NCI-H446 (cell line): ENCODE results near the gene SCARF1.
A peak's percentile ranks its signal among the peaks of the same experiment; 100 is the strongest.

Experiments
- DNase-seq, 2 experiments: peaks; one replicate each; lab custom pipeline; 2025; lab: John Stamatoyannopoulos, UW

The SCARF1 gene

DNA sequence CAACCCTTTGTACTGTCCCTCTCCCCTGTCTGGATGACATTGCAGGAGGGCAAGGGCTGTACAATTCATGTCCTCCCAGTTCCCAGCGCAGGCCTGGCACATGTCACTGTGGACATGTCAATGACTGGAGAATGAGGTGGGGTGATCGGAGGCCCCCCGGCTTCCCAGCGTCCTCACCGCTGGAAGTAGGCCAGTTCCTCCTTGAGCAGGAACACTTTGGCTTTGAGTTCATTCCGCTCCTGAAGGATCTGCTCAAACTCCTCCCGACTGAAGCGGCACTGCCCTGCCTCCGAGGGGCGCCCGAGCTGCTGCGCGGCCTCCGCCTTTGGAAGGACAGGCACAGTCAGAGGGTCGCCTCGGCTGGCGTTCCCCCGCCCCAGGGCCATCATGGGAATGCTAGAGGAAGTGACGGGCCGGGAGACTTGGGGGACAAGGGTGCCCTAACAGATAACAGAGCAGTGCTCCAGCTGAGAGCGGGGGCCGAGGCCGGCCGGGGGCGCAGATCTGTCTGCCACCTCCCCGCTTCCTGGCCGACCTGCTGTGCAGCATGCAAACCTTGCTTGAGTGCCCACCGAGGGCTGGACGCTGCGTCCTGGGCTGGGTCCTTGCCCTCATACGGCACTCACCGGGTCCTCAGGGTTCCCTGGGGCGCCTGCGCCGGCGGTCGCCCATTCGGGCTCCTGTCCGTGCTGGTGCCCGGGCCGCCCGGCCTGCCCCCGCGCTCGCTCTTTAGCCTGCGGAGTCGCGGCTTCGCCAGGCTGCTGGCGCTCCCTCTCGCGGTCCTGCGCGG, 2.8 kb upstream of the SCARF1 start:
- no peak for DNase-seq

DNA sequence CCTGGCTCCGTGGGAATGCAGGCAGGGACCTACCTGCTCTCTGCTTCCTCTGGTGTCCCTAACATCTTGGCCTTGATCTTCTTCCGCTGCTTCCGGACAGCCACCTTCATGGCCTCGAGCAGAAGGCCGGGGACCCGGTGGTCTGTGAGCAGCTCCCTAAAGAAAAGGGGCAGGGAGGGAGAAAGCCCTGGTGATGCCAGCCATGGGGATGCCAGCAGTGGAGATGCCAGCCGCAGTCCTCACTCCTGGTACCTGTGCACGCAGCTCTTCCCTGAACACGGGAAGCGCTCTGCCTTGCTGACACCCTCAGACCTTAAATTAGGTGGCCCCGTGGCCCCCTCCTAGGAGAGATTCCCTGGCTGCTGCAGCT, 2.3 kb upstream of the SCARF1 start:
- DNase-seq = no peak

DNA sequence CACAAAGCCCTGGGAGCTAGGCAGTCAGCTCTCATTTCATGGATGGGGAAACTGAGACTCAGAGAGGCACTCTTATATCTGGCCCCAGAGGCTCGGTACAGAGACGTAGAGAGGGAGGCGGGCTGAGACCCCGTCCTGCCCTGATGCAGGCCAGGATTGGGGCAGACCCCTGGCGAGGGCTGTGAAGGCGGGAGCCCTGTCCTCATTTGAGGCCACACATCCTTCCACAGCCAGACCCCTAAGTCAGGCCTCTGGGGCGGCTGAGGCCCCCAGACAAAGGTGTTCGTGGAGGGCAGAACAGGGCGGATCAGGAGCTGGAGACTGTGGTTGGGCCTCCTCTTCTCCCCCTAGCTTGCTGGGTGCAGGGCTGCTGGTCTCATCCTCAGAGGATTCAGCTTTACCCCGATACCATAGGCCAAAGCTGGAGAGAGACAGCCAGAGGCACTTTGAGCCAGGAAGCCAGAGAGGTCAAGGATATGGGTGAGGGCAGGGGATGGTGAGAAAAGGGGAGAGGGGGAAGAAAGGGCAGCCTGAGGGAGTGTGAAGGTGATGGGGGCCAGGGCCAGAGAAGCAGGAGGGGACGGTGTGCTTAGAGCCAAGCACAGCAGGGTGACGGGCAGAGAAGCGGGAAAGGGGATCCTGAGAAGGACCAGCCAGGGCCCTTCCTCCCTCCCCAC, 805 bp upstream of the SCARF1 start:
- DNase-seq = no peak

DNA sequence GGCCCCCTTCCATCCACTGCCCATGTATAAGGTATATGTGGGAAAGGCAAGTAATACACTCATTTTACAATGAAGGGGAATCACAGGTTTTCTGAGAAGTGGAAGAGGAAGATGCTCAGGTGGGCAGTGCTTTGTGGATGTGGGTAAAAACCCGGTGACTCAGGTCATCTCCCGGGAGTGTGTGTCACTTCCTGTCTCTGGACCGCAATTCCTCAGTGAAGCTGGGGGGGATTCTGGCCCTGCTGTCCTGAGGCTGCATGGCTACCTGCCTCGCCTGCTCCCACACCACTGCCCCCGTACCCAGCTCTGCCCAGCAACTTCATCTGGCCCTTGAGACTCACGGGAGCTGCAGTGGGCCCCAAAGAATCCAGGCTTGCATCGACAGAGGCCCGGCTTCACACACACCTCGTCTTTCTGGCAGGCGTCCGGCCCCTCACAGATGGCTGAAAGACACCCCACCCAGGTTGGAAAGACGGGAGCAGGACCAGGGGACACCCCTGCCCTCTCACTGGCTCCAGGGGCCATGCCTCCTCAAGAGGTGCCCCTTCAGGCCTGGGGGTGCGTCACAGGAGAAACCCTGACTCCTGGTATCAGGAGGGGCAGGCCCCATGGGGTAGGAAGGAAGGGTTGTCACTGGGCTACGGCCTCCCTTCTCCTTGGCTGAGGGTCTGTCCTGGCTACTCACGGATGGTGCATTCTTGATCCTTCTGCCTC, 882 bp downstream of the SCARF1 start:
- no peak for DNase-seq

DNA sequence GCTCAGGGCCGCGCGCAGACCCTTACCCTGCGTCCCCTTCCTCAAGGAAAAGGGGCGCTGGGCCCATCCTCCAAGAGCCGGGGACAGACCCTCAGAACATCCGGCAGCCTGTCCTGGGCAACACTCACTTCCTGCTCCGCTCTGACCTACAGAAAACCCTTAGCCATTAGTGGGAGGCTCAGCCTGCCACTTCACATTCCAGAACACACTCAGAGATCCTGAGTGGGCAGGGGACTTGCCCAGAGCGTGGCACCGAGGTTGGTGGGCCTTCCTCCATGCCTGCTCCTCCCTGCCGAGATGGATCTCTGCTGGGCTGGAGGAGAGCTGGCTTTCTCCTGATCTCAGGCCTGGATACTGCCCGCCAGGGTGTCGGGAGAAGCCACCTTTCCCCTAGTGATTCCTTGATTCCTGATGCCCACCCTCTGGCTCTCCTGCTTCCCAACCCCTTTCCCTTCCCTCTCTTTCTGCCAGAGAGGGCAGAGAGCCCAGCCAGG, 1.5 kb downstream of the SCARF1 start:
- no peak for DNase-seq

DNA sequence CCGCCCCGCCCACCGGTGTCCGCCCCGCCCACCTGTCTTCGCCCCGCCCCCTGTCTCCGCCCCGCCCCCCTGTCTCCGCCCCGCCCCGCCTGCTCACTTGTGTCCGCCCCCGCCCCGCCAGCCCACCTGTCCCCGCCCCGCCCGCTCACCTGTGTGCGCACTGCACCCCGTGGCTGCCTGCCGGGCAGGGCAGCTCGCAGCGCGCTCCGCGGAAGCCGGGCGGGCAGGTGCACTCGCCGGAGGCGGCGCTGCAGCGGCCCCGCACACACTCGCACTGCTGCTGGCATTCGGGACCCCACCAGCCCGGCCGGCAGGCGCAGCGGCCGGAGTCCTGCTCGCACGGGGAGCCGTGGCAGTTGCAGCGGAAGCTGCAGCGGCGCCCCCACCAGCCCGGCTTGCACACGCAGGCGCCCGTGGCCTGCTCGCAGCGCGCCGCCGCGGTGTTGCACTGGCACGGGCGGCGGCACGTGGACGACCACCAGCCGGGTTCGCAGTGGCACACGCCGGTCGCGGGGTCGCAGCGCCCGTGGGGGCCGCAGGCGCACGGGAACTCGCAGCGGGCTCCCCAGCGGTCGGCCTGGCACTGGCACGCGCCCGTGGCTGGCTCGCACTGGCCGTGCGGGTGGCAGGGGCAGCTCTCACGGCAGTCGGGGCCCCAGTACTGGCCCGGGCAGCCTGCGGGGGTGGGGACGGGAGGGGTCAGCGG, 2.1 kb downstream of the SCARF1 start:
- DNase-seq = no peak

DNA sequence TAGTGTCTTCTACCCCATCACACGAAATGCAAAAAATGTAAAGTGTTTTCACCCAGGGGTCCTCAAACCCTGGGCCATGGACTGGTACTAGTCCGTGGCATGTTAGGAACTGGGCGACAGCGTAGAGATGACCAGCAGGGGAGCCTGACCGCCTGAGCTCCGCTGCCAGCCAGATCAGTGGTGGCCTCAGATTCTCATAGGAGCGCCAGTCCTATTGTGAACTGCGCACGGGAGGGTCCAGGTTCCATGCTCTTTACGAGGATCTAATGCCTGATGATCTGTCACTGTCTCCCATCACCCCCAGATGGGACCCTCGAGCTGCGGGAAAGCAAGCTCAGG, 4.5 kb downstream of the SCARF1 start:
- no peak for DNase-seq

DNA sequence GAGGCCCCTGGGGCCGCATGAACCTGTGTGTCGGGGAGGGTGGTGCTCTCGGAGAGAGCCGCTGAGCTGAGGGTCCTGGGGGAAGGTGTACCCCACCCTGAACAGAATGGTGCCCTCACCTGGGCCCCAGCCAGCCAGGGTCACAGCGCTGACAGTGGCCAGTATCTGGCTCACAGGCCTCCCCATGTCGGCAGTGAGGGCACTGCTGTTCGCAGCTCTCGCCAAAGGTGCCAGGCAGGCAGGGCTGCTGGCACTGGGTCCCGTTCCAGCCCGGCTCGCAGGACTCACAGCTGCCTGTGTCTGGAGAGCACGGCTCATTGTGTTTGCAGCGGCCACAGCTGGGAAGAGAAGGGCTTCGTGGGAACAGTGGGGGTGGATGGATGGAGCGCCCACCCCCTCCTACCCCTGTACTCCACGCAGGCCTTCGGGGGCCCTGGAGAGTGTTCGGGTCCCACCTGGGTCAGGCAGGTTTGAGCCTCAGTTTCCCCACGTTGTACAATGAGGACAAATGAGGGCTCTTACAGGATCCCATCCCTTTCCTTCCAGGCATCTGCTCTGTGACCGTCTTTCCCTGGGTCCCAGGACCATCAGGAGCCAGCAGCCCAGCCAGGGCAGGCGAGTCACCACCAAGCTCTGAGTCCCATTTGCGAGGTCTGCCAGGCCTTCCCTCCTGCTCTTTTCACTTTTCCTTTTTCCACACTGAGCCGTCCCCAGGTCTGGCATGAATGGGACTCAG, 5.0 kb downstream of the SCARF1 start:
- no peak for DNase-seq

DNA sequence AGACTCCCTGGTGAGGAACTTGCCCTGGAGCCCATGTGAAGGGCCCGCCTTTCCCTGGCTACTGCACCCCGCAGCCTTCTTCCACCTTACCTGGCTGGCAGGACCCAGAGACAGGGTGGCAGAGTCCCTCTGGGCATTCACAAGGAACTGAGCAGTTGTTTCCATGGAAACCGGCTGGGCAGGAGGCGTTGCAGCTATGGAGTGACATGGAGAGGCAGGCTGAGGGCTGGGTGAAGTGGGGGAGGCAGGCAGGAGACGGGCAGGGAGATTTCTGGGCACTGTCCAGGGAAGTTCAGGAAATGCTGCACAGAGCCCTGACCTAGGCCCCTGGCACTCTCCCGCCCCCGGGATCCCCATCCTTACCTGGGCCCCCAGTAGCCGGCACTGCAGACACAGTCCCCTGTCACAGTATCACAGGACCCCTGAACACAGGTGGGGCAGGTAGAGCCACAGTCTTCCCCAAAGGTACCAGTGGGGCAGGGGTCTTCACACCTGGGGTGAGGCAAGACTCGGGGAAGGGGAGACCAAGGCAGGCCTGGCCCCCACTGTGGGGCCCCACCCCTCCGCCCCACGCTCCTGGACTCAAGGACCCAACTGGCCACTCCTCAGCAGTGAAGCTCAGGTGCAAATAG, 5.9 kb downstream of the SCARF1 start:
- DNase-seq = no peak

DNA sequence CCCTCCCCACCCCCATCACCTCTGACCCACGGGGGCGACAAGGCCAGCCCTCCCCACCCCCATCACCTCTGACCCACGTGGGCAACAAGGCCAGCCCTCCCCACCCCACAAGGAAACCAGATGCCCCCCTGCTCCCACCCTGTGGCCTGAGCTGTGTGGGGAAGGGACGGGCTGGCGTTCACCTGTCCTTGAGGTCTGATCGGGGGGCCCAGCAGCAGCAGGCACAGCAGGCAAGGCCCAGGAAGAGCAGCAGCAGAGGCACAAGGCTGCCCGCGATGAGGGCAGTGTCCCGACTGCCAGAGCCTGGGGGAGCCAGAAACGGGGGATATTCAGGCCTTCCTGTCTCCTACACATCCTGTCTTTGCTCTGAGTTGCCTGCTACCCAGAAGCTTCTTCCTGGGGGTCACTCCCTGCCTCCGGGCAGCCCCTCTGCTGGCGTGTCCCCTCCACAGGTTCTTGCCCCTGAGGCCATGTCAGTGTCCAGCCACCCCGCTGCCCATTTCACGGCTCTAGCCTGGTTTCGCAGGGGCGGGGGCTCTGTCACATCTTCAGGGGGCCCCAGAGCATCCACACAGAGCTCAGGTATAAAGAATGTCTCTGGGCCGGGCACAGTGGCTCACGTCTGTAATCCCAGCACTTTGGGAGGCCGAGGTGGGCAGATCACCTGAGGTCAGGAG, 6.8 kb downstream of the SCARF1 start:
- no peak for DNase-seq

DNA sequence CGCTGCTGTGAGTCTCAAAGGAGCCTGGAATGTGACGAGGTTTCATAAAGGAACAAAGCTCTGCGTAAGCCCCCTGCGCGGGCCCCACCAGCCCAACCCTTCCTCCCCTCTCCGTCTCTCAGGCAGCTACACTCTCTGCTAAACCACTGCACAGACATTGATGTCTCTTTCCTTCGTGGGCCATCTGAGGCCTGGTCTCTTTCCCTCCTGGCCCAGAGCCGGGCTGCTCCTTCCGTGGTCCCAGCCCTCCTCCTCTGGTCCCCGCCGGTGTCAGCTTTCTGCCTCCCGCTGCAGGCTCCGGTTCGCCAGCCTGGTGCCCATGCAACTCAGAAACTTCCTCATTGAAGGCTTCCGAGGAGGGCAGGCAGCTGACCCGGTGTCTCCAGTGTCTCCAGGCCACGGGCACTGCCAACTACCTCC, 7.4 kb downstream of the SCARF1 start:
- no peak for DNase-seq

DNA sequence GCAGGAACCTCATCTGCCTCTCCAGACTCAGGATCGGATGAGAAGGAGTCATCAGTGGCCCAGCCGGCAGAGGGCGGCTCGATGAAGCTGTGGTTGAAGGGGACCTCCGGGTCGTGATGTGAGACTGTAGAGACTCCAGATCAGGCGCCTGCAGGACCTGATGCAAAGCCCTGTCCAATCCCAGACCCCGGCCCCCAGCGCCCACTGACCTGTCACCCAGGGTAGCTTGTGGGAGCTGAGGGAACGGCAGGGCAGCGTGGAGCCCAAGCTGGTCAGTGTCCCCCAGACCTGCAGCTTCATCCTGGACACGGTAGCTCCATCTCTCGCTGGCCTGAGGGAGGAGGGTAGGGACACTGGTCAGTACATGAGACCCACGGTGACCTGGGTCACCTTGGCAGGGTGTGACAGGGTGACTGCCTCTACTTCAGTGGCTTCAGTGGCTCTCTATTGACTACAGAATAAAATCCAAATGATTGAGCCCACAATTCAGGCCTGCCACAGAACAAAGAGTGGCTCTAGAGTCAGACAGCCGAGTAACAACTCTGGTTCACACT, 8.7 kb downstream of the SCARF1 start:
- no peak for DNase-seq

DNA sequence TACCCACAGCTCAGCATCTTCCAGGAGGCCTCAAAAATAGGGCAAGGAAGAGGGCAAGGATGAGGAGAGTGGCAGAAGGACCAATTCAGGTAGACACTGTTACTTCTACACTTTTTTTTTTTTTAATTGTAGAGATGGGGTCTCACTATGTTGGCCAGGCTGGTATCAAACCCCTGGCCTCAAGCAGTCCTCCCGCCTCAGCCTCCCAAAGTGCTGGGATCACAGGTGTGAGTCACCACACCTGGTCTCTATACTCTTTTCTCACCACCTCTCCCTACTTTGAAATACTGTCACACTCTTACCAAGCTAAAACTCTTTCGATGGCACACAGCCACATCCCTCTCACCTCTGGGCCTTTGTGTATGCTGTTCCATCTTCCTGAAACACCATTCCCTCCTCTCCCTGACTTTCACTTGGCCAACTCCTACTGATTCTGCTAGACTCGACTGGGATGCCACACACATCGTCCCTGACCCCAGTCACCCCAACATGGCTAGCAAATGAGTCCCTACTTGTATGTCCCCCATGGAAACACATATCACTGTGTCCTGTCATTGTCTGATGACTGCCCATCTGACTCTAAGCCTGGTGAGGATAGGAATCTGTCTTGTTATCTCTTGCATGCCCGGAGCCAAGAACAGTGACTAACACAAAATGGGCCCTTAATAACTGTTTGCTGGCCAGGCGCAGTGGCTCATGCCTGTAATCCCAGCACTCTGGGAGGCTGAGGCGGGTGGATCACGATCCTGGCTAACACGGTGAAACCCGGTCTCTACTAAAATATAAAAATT, 9.7 kb downstream of the SCARF1 start:
- DNase-seq = no peak

DNA sequence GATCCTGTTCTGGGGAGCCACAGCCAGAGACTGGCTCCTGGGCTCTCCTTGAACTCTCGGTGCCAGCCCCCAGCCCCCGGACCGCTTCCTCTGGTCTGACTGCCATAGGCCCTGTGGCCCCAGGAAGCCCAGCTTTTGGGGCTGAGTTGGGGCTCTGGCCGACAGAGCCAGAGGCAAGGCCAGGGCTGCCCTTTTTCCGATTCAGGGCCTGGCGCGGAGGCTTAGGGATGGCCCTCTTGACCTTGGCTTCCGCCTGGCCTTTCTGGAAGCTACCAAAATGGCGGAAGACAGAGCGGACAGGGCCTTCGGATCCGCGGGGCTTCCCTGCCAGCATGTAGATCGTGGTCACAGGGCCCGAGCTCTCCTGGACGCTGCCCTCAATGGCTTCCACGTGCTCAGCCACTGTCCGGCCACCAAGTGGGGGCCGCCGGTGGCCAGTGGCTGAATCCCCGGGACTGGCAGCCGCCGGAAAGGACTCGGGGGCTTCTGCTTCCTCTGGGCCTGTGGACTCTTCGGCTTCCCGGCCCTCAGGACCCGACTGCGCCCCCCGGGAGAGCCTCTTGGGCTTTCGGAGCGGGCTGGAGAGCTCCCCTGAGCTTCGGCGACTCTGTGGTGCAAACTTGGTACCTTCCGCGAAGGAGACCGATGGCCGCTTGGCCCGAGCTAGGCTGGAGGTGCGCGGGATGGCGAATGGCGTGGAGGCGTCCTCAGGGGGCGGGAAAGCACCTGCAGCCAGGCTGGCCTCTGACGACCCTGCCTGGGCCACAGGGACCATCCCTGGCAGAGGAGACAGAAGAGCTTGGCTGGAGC, 10.5 kb downstream of the SCARF1 start:
- DNase-seq = no peak

DNA sequence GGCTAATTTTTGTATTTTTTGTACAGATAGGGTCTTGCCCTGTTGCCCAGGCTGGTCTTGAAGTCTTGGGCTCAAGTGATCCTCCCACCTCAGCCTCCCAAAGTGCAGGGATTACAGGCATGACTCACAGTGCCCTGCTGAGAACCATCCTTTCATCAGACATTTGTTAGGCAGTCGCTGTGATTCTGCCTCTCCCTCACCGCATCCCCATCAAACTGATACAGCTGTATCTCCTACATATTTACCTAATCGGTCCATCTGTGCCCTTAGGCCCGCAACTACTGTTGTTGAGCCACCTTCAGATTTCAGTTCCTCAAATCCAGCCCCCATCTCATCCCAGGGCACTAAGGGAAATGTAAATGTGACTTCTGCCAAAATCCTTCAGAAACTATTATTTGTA, 14.9 kb downstream of the SCARF1 start:
- no peak for DNase-seq

DNA sequence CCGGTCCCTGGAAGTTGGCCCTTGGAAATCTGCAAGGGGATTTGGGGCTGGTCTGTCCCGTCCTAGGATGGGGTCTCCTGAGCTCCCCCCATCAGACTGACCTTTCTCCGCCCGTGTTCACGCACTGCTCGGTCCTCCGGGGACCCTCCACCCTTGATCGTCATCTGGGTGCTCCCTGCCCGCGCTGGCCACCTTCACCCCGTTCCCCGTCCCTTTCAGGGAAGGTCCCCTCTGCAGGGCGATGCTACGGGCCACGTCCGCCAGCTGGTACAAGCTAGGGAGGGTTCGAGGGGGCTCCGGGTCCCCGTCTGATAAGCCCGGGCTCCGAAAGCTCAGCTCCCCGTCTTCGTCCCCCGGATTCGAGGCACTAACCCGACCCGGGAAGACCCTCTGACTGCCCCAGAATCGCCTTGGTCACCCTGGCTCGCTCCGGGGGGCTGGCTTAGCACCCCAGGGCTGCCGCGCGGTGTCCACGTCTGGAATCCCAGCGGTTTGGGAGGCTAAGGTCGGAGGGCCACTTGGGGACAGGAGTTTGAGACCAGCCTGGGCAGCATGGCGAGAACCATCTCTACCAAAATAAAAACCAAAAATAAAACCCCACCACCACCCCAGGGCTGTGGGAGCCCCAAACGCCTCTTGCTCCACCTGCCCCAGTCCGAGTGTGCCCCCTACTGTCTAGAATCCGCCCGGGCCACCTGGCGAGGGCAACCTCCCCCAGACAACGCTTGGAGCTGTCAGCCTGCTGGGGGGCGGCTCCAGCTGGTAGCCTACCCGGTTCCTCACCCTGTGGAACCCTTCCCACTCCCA, 15.8 kb downstream of the SCARF1 start:
- no peak for DNase-seq

DNA sequence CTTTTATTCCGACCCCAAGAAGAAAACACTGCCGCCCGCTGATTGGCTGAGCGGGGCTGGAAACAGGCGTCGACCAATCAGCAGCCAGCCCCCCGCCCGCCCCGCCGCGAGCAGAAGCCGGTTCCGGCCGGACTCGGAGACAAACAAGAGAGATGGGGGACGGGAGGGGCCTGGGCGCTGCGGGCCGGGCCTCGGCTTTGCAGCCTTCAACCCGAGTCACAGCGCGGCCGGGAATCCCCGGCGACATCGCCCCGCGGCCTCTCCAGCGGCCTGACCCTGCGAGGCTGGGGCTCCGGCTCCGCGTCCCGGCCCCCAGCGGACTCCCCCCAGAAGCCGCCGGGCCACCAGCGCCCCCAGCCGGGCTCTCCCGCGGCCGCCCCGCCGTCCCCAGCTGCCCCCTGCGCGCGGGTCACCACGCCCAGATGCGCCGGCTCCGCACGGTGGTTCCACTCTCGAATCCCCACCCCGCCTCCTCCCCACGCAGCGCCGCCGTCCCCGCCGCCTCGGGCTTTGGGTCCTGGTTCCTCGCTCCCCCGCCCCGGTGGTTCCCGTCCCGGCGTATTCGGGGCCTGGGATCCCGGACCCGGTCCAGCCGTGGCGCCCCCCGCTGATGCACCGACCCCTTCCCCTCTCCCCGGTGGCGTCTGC, 16.6 kb downstream of the SCARF1 start:
- DNase-seq = peak; percentile 70 to 91
